Measurements from ENCODE around the gene LRRC36.

GRCh38 chr16:67426950-67427349 lies 100.3 kb downstream of the LRRC36 start:
- no peak for TF ChIP-seq CTCF (optimal IDR thresholded peaks at IDR 0.05 in 1 of 3, IDR thresholded peaks at IDR 0.05 in 1 of 3, conservative IDR thresholded peaks at IDR 0.05 in 1 of 3; ENCODE audit: extremely low read depth in 1 of 3, insufficient read depth in 2 of 3, low read length in 3 of 3)
- TF ChIP-seq EZH2 (IDR thresholded peaks at IDR 0.05; ENCODE audit: low read length), result no peak

All from keratinocyte (primary cell).